SIG-M5 treated with dmso at 0.1 percent for 504 hours (cell line): ENCODE measurements around the gene CA14.
A peak's percentile ranks its signal among the peaks of the same experiment; 100 is the strongest.
"Not testable (repeated sequence)": the region's sequence is repeated elsewhere in the genome, so short reads cannot be mapped to it uniquely, and the experiment has no call there.

Source experiments
- DNase-seq: peaks from one replicate; lab custom pipeline; 2025; ENCODE audit not compliant: unreplicated experiment; lab: John Stamatoyannopoulos, UW

The CA14 gene

GRCh38 chr1:150235852-150236613 lies 21.5 kb upstream of the CA14 start, which contains the start of gene ANP32E:
Gene ANP32E, minus strand, starts transcription at chr1:150236112. Its CDS starts 326 bp downstream, at chr1:150235786.
- peak; percentile 100 for DNase-seq

DNA sequence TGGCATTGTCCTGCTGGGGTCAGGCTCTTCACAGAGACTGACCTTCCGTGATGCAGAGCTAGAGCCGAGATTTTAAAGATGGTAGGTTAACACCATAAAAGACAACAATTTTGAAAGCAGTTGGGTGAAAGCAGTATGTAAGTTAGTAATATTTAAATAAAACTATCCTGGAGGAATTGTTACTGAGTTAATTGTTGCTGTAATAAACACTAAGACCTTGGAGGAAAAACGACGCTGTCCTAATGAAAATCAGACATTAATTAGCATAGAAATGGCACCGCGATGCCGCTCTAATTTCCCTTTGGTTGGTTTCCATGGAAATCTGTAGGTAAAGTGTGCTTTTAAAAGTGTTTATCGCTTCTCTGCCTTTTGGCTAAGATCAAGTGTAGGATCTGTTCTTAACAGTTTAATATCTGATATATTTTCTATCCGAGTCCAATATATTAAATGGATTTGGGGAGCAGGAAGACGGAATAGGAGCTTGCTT lies 20.9 kb upstream of the CA14 start:
- DNase-seq = no peak

DNA sequence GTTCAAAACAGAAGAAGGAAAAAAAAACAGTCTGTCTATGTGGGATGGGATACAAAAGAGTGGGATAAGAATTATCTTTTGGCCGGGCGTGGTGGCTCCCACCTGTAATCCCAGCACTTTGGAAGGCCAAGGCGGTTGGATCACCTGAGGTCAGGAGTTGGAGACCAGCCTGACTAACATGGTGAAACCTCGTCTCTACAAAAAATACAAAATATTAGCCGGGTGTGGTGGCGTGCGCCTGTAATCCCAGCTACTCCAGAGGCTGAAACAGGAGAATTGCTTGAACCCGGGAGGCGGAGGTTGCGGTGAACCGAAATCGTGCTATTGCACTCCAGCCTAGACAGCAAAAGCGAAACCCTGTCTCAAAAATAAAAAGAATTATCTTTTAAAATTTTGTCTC lies 20.4 kb upstream of the CA14 start:
- DNase-seq = not testable (repeated sequence)

DNA sequence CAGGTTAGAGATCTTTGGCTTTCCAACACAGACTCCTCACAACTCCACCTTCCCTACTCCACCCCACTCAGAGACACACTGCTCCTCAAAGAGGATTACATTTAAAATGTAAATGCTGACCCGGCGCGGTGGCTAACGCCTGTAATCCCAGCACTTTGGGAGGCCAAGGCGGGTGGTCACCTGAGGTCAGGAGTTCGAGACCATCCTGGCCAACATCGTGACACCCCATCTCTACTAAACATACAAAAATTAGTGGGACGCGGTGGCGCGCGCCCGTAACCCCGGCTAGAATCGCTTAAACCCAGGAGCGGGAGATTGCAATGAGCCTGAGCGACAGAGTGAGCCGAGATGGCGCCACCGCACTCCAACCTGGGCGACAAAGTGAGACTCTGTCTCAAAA lies 19.8 kb upstream of the CA14 start:
- DNase-seq = no peak

DNA sequence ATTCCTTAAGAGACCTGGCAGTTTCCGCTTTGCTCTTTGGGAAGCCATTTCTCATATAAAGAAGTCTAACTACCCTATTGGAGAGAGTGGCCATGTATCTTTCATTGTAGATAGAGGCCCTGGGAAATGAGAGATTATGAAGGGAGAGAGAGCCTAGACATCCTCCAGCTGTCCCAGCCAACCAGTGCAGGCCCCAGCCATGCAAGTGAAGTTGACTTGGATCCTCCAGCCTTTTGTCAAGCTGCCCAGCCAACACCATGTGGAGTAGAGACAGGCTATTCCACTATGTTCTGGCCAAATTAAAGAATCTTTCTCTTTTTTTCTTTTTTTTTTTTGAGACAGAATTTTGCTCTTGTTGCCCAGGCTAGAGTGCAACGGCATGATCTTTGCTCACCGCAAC lies 14.6 kb upstream of the CA14 start:
- no peak for DNase-seq

DNA sequence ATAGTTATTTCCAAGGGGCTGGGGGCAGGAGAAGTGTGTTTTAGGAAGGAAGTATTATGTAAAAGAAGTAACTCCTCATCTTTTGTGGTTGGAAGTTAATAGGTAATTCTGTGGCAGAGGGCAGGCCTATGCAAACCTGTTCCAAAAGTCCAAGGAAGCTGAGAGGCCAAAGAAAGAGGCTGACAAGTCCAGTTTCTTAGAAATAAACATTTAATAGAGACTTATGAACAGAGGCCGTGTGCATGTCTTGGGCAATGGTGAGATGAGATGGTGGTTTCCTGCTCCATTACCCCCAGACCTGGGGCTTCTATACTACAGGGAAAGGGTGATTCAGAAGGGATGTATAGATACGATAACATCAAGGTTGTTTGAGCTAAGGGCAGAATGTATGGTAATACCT lies 7.6 kb upstream of the CA14 start:
- DNase-seq = no peak

DNA sequence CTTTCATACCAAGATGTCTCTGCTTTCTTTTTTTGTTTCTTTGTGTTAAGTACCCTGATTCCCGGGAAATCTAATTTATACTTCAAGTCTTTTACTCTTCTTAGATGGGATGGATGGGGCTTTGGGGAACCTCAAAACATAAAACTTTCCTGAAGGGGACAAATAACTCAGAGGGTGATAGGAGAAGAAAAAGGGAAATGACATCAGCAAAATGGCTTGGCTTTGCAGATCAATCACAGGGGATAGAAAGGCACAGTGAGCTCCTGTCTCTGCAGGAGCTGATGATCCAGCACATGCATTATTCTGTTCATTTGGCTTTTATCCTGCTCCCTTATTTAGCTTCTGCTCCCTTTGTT lies 1.4 kb upstream of the CA14 start:
- no peak for DNase-seq

DNA sequence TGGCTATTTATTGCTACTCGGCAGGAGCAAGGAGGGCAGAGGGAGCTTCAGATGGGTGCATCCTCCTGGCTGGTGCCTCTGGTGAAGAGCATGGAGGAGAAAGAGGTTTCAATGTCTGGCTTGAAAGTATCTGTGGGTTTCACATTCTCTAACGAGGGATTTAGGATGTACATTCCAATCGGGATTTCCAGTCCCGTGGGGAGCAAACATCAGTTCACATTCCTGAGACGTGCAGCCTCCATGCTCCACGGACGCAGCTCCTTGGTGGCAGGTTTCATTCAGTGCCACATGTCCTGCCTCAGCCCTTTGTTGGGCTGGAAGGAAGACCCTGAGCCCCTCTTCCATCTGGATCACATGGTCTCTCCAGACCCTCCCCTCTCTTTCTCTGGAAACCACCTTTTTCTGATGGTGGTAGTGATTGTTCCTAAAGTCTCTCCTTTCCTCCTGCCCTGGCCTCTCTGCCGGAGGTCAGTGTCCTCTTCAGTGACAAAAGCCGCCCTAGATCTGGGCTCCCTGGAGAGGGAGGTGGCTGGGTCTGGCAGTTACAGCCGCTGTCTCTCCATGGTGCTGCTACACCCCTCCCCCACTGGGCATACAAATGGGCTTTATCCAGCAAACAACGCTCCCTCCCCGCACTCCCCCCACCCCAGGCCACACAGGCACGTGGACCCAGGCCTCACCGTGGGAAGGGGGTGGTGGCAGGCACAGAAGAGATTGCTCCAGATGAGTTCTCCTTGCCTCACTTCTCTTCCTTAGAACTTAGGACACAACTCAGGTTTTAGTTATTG lies 826 bp upstream of the CA14 start:
- no peak for DNase-seq

GRCh38 chr1:150259217-150259616 lies 1.6 kb downstream of the CA14 start:
- no peak for DNase-seq

DNA sequence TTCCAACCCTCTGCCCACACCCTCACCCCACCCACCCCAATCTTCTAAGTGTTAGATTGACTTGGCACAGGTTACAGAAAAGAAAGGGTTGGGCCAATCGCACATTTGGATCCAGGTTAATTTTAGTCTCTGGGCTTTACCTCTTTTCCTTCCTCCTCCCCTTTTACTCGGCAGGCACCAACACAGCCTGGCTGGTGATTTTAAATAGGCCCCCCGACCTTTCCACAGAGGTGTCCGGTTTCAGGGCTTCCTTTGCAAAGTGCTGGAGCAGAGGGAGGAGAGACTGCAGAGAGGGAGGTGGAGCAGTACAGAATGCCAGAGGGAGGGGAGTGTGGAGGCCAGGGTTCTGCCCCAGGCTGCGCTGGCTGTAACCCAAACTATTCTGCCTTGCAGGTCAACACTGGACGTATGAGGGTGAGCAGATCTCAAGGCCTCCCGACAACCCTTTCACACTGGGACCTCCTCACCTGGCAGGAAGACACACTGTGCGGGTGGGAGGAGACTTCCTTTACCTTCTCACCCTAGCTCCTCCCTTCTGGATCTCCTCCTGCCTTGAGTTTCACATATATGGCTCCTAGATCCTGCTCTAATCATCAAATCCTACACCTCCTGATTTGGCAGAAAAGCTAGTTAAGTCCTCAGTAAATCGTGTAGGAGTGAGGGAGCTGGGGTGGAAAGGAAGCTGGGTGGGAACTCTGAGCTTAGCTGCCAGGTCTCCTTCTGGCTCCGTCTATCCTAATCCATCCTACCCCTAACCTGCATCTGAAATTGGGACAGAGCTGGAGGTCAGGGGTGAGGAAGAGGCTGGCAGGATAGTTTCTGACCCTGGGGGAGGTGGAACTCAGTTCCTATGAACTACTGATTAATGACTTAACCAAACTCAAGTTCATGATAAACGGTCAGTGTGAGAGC lies 2.4 kb downstream of the CA14 start:
- DNase-seq = no peak

DNA sequence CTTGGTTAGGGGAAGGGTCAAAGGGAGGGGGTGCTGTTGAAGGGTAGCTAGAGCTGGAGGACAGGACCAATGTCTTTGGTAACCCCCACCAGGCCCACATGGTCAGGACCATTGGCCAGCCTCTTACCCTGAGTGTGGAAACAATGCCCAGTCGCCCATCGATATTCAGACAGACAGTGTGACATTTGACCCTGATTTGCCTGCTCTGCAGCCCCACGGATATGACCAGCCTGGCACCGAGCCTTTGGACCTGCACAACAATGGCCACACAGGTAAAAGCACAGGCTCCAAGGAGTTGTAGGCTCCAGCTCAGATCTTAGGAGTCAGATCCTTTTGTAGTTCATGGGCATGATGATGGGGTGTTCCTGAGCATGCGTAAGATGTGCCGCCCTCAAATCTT lies 3.8 kb downstream of the CA14 start:
- no peak for DNase-seq

GRCh38 chr1:150262388-150263320 lies 5.1 kb downstream of the CA14 start:
- no peak for DNase-seq

- no peak for DNase-seq
Measured at GRCh38 chr1:150263549-150263948, 6.0 kb downstream of the CA14 start.

DNA sequence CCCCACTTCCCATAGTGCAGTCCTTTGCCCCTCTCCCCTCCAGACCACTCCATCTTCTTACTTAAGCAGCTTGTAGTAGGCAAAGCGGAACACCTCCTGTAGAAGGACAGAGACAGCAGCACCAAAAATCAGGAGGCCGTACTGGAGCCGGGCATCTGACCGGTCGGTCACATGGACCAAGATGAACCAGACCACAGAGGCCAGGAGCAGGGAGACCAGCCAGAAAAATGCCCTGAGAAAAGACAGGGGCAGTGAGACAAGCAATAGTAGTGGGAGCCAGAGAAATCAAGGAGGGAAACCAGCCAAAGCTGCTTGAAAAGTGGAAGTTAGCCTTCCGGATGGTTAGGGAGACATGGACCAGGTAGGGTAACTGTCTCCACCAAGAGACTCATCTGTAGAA lies 10.3 kb downstream of the CA14 start:
- no peak for DNase-seq

- no peak for DNase-seq
Measured at GRCh38 chr1:150268340-150268704, 10.7 kb downstream of the CA14 start.

DNA sequence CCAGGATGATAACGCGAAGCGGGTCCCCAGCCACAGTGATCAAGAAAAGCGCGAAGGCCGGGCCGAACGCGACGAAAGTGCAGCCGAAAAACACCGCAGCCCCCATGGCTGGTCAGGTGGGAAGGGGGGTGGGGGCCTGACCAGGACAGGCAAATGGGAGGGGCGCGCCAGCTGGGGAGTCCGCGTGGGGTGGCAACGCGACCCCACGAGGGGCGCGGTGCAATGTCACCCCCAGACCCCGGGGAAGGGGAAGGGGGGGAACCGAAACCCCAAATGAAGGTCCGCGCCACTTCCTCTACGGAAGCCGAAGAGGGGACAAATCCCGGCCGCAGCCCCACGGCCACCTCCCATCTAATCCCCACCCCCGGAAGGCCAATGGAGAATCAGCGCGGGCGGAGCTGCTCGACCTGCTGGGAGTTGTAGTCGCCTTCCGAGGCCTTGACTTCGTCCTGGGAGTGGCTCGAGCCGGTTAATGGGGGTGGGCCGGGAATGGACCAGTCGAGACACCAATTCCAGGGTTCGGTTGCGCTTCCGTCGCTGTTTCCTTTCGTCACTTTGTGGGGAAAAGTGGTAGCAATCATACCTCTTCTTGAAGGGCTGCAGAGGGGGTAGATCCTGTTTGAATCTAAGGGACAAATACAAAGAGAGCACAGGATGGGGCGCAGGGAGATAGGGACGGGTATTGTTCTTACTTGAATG lies 11.3 kb downstream of the CA14 start, which contains the start of gene APH1A:
TSS of gene APH1A (minus strand) at position 312 of the 699 bp plus-strand sequence. CDS start at position 106, 206 bp downstream.
- DNase-seq = peak; percentile 99

GRCh38 chr1:150269451-150269850 lies 11.9 kb downstream of the CA14 start:
- DNase-seq = no peak

DNA sequence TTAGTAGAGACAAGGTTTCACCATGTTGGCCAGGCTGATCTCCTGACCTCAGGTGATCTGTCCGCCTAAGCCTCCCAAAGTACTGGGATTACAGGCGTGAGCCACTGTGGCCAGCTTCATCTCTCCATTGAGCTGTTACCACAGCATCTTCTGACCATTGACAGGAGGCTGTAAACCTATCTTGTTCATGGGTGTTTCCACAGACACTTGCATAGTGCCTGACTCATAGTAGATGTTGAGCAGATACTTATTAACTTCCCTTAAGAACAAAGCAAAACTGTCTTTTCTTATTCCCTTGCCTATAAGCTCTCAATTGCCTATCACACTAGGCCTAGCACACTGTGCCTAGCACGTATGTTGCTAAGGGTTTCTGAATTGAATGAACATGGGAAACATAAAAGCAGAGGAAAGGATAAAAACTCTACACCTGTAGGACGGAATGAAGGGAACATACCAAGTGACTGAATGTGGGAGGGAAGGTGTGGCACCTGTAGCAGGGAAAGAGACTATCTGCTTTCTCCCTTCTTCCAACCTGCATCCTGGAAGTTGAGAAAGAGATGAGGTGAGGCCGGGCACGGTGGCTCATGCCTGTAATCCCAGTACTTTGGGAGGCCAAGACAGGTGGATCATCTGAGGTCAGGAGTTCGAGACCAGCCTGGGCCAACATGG lies 13.9 kb downstream of the CA14 start:
- DNase-seq = no peak

GRCh38 chr1:150273311-150273710 lies 15.7 kb downstream of the CA14 start:
- DNase-seq = no peak
